K562 (cell line): ENCODE measurements around the gene EOLA1. TPM values are rescaled to one million over a fixed set of nuclear protein-coding genes. Genes with fewer than 3 reads are reported as not detected.

Source experiments
- ATAC-seq: fragments of 200-7000 bp; cut with Tn5 transposase; 3 replicates; pipeline ENCODE4 v1.9.1; 2020; ENCODE audit warnings: moderate library complexity
- BruUV-seq: library from RNA; stranded (reverse); fragments of 400-500 nt; replicated peaks from 2 replicates; lab custom pipeline; 2021; lab: Mats Ljungman, UMichigan
- CTCF ChIA-PET: fragments of 300-600 bp; formaldehyde crosslinking; extraction: SDS; loops from one replicate; lab custom pipeline; 2021; ENCODE audit warnings: low intra/inter-chr PET ratio; lab: Yijun Ruan, JAX
- POLR2A ChIA-PET: fragments of 300-600, 350-650 bp; sonication (Branson Sonifier 250); formaldehyde crosslinking; extraction: SDS; loops from one replicate; lab custom pipeline; 2021; ENCODE audit warnings: antibody characterized with exemption, inconsistent platforms; lab: Yijun Ruan, JAX
- DNase-seq, 4 experiments: peaks; one replicate each; pipeline versions ENCODE4 v3.0.0 to v3.0.0-alpha.2; 2011 to 2018; ENCODE audit warnings: low spot score in 3 of 4, mixed read lengths in 3 of 4; ENCODE audit errors: extremely low read depth in 1 of 4
- FAIRE-seq: peaks from 2 replicates; lab custom pipeline; 2011; peaks lifted over from hg19 to GRCh38; lab: Jason Lieb, UNC
- H2AFZ ChIP-seq: 2 replicates; pipeline ENCODE4 v1.6.0; 2011; ENCODE audit warnings: low read depth, low read length, control low read depth, inconsistent platforms
- H3K27ac ChIP-seq: fragments of 200-600 bp; 3 replicates; pipeline ENCODE4 v1.8.0; 2011; ENCODE audit warnings: low read depth, mild to moderate bottlenecking, control low read depth, inconsistent platforms, low read length, moderate library complexity, mixed read lengths; ENCODE audit errors: extremely low read depth
- H3K27me3 ChIP-seq, 2 experiments: fragments of 300-600 bp in 1 of 2; 2 replicates in 1 of 2; 3 replicates in 1 of 2; pipeline versions ENCODE4 v1.6.0 to v1.8.0; 2011; ENCODE audit warnings: inconsistent platforms in 2 of 2, low read length in 2 of 2, mild to moderate bottlenecking in 1 of 2, mixed read lengths in 1 of 2, moderate library complexity in 1 of 2; ENCODE audit not compliant: control insufficient read depth in 2 of 2, insufficient read depth in 2 of 2
- H3K36me3 ChIP-seq: fragments of 300-600 bp; 3 replicates; pipeline ENCODE4 v1.8.0; 2011; ENCODE audit warnings: mild to moderate bottlenecking, low read length, inconsistent platforms; ENCODE audit not compliant: control insufficient read depth, insufficient read depth
- H3K4me1 ChIP-seq, 2 experiments: fragments of 200-600 bp in 1 of 2; replicated peaks in 1 of 2; 2 replicates in 1 of 2; 3 replicates in 1 of 2; pipeline versions ENCODE4 v1.5.1 to v1.8.0; 2011; ENCODE audit warnings: inconsistent platforms in 2 of 2, low read length in 2 of 2, mild to moderate bottlenecking in 1 of 2, mixed read lengths in 1 of 2, moderate library complexity in 1 of 2; ENCODE audit not compliant: control insufficient read depth in 2 of 2, insufficient read depth in 2 of 2
- H3K4me2 ChIP-seq: 2 replicates; pipeline ENCODE4 v1.6.1; 2011; ENCODE audit warnings: low read length, control low read depth, inconsistent platforms, mixed read lengths; ENCODE audit not compliant: insufficient read depth
- H3K4me3 ChIP-seq: fragments of 200-600 bp; sonication (generic), shearing (Covaris generic); 2 replicates; pipeline ENCODE4 v1.5.1; 2016; ENCODE audit warnings: control low read depth, inconsistent platforms
- H3K79me2 ChIP-seq: fragments of 200-600 bp; 3 replicates; pipeline ENCODE4 v1.8.0; 2011; ENCODE audit warnings: low read length, inconsistent platforms; ENCODE audit not compliant: control insufficient read depth, insufficient read depth
- H3K9ac ChIP-seq, 2 experiments: 2 replicates each; pipeline versions ENCODE4 v1.6.0 to v1.6.1; 2011; ENCODE audit warnings: low read depth in 2 of 2, low read length in 2 of 2, control low read depth in 1 of 2, inconsistent platforms in 1 of 2, mild to moderate bottlenecking in 1 of 2, mixed read lengths in 1 of 2; ENCODE audit not compliant: insufficient read depth in 1 of 2
- H3K9me1 ChIP-seq: one replicate; pipeline ENCODE4 v1.6.0; 2011; ENCODE audit warnings: inconsistent platforms, mild to moderate bottlenecking, low read length, moderate library complexity; ENCODE audit not compliant: control insufficient read depth, insufficient read depth
- H3K9me3 ChIP-seq: replicated peaks from 2 replicates; pipeline ENCODE4 v1.5.1; 2011; ENCODE audit warnings: low read depth, low read length, inconsistent platforms; ENCODE audit not compliant: control insufficient read depth, insufficient read depth
- H4K20me1 ChIP-seq: replicated peaks from 2 replicates; pipeline ENCODE4 v1.6.1; 2011; ENCODE audit warnings: low read length, inconsistent platforms, mixed read lengths; ENCODE audit not compliant: control insufficient read depth, insufficient read depth
- TFAP4 ChIP-seq: sonication (generic); formaldehyde crosslinking; IDR thresholded peaks from 2 replicates; pipeline ENCODE4 v1.8.0; 2022; ENCODE audit warnings: missing genetic modification reagents, mild to moderate bottlenecking, moderate library complexity, borderline replicate concordance
- THRB ChIP-seq: fragments of 450-650 bp; formaldehyde crosslinking; conservative IDR thresholded peaks from 2 replicates; pipeline ENCODE4 v1.4.0; 2022; ENCODE audit warnings: mild to moderate bottlenecking, missing genetic modification characterization
- ZNF512 ChIP-seq: IDR thresholded peaks from 2 replicates; pipeline ENCODE4 v1.6.1; 2016; ENCODE audit warnings: missing genetic modification characterization, missing compliant biosample characterization
- WGBS: fragments of 100-300 bp; shearing (Covaris generic); methylation state at CpG from one replicate; pipeline ENCODE4 v1.1.6; 2016; ENCODE audit warnings: low coverage, mixed read lengths; ENCODE audit not compliant: insufficient coverage; ENCODE audit errors: missing lambda C conversion rate; 5-methylcytosine and 5-hydroxymethylcytosine counted together
- in situ Hi-C: fragments of 300-500 bp; cut with MboI; formaldehyde crosslinking; loops from 4 replicates; pipeline ENCODE4 v1.15.0; 2018; ENCODE audit warnings: inconsistent platforms, mixed read lengths
- intact Hi-C: fragments of 100-400 bp; cut with micrococcal nuclease; formaldehyde crosslinking; loops from 2 replicates; pipeline ENCODE4 v1.14.2; 2022
- polyA plus RNA-seq, 8 experiments: library from polyadenylated mRNA; depleted of rRNA in 4 of 8; stranded (reverse) in 5 of 8; unstranded in 3 of 8; fragments of >200 nt; fragmentation: Nextera tagmentation in 2 of 8; fragmentation: Illumina TruSeq in 1 of 8; extraction: Ambion mirVana in 2 of 8; extraction: Trizol in 1 of 8; gene quantifications; 2 replicates each; pipeline versions ENCODE4 v1.2.1 to v1.2.3, GENCODE V29; 2011 to 2014; ENCODE audit warnings: inconsistent platforms in 1 of 8, missing spikeins in 1 of 8
- total RNA-seq, 7 experiments: library from RNA; depleted of rRNA in 6 of 7; stranded (reverse); fragments of >200 nt in 6 of 7; fragmentation: Illumina TruSeq in 2 of 7; extraction: Trizol in 2 of 7; gene quantifications; 2 replicates each; pipeline versions ENCODE4 v1.2.1 to v1.2.3, GENCODE V29; 2011 to 2021; ENCODE audit warnings: low replicate concordance in 1 of 7

The EOLA1 gene
- total and polyA plus RNA-seq, 9 of the 15 experiments (the other 6 are each of a cell fraction or from before 2014, with no cell fraction given), result 6.3 to 32.9 (median 18.2) TPM

GRCh38 chrX:149528381-149528780 is 12.4 kb upstream of the EOLA1 start:
- no TSS peak for BruUV-seq
- H3K36me3 ChIP-seq, result no peaks in the 10 kb centered on the region
- no CpG with 5 or more reads among the region's 1 CpG for whole genome bisulfite sequencing
- H4K20me1 ChIP-seq, result no peaks in the 10 kb centered on the region
- no peaks in the 10 kb centered on the region for H3K27me3 ChIP-seq
- no peak overlapping the region for H3K9ac ChIP-seq
- no peak overlapping the region for H3K4me3 ChIP-seq
- ChIA-PET CTCF (no interaction called here), POLR2A (interaction anchor here (0.6 to 1.0 kb wide), 3 partner anchors 10 to 1120 kb away, joined by 3 read pairs; no protein-coding TSS in a partner anchor)
- no peak for DNase-seq
- H2AFZ ChIP-seq, result no peak overlapping the region
- no peaks in the 10 kb centered on the region for H3K9me1 ChIP-seq
- H3K27ac ChIP-seq, result no peak overlapping the region
- no peaks in the 10 kb centered on the region for H3K9me3 ChIP-seq
- no peak overlapping the region for H3K4me2 ChIP-seq
- peaks cover 0 to 12% of the 10 kb centered on the region in 2 experiments; a peak in 3 of 5 replicates for H3K4me1 ChIP-seq
- in situ Hi-C loops (no loop called here), intact Hi-C loops (no loop called here)
- FAIRE-seq, result no peak
- H3K79me2 ChIP-seq, result no peaks in the 10 kb centered on the region
- no peak for ATAC-seq
- TF ChIP-seq THRB (CRISPR knock-in tag), result peak; percentile 44; the same call in 1 of the 2 replicates
- TF ChIP-seq ZNF512 (tag), result peak; percentile 79
- TF ChIP-seq TFAP4 (CRISPR knock-in tag), result no peak
